GM12878 (cell line): Measurements from ENCODE around the gene PYGM. TPM values are rescaled to one million over a fixed set of nuclear protein-coding genes. Genes with fewer than 3 reads are reported as not detected.

ENCODE experiments used
- ATAC-seq: fragments of 200-7000 bp; cut with Tn5 transposase; 3 replicates; pipeline ENCODE4 v1.9.1; 2020; ENCODE audit warnings: mild to moderate bottlenecking, moderate library complexity
- BruUV-seq: library from RNA; stranded (reverse); fragments of 400-500 nt; replicated peaks from 2 replicates; lab custom pipeline; 2021; lab: Mats Ljungman, UMichigan
- CTCF ChIA-PET: fragments of 300-600 bp; sonication (Branson Sonifier 250); formaldehyde crosslinking; extraction: SDS; loops from one replicate; lab custom pipeline; 2021; ENCODE audit warnings: inconsistent platforms; lab: Yijun Ruan, JAX
- POLR2A ChIA-PET: fragments of 350-600 bp; formaldehyde crosslinking; extraction: SDS; loops from one replicate; lab custom pipeline; 2021; ENCODE audit warnings: inconsistent platforms; lab: Charles Lee
- RAD21 ChIA-PET: fragments of 300-600 bp; sonication (Branson Sonifier 250); formaldehyde crosslinking; loops from one replicate; lab custom pipeline; 2023; ENCODE audit warnings: antibody characterized with exemption; ENCODE audit not compliant: unreplicated experiment; lab: Charles Lee
- SMC1A ChIA-PET: fragments of 300-600 bp; sonication (Branson Sonifier 250); formaldehyde crosslinking; loops from one replicate; lab custom pipeline; 2023; ENCODE audit not compliant: unreplicated experiment, uncharacterized antibody; lab: Charles Lee
- DNase-seq: peaks from one replicate; pipeline ENCODE4 v3.0.0-alpha.2; 2011; ENCODE audit warnings: low read depth, low spot score
- FAIRE-seq: peaks from 3 replicates; lab custom pipeline; 2011; peaks lifted over from hg19 to GRCh38; lab: Jason Lieb, UNC
- H2AFZ ChIP-seq: 2 replicates; pipeline ENCODE4 v1.6.0; 2011; ENCODE audit warnings: low read depth, low read length, control low read depth; ENCODE audit not compliant: control insufficient read depth
- H3K27ac ChIP-seq: 2 replicates; pipeline ENCODE4 v1.5.1; 2011; ENCODE audit warnings: control low read depth; ENCODE audit not compliant: control insufficient read depth, insufficient read depth
- H3K27me3 ChIP-seq, 2 experiments: replicated peaks in 1 of 2; 2 replicates each; pipeline versions ENCODE4 v1.6.0 to v1.6.1; 2011; ENCODE audit warnings: low read length in 1 of 2; ENCODE audit not compliant: control insufficient read depth in 2 of 2, insufficient read depth in 2 of 2
- H3K36me3 ChIP-seq, 2 experiments: 2 replicates each; pipeline ENCODE4 v1.5.1; 2011; ENCODE audit warnings: low read length in 1 of 2; ENCODE audit not compliant: control insufficient read depth in 2 of 2, insufficient read depth in 2 of 2
- H3K4me1 ChIP-seq: 2 replicates; pipeline ENCODE4 v1.6.1; 2011; ENCODE audit warnings: mild to moderate bottlenecking, low read length, moderate library complexity, mixed read lengths; ENCODE audit not compliant: control insufficient read depth, insufficient read depth
- H3K4me2 ChIP-seq: 2 replicates; pipeline ENCODE4 v1.6.0; 2011; ENCODE audit warnings: control low read depth; ENCODE audit not compliant: control insufficient read depth, insufficient read depth
- H3K4me3 ChIP-seq: fragments of 200-600 bp; sonication (generic); 2 replicates; pipeline ENCODE4 v1.5.1; 2016
- H3K79me2 ChIP-seq: 2 replicates; pipeline ENCODE4 v1.6.0; 2011; ENCODE audit warnings: low read length; ENCODE audit not compliant: control insufficient read depth, insufficient read depth
- H3K9ac ChIP-seq: 2 replicates; pipeline ENCODE4 v1.8.0; 2011; ENCODE audit warnings: low read length, control low read depth, mixed read lengths; ENCODE audit not compliant: control insufficient read depth, insufficient read depth
- H3K9me3 ChIP-seq: replicated peaks from 3 replicates; pipeline ENCODE4 v1.5.1; 2011; ENCODE audit warnings: mild to moderate bottlenecking, low read length; ENCODE audit not compliant: control insufficient read depth, insufficient read depth
- H4K20me1 ChIP-seq: 2 replicates; pipeline ENCODE4 v1.6.0; 2011; ENCODE audit not compliant: control insufficient read depth, insufficient read depth
- BHLHE40 ChIP-seq, 2 experiments: fragments of 450-650 bp in 1 of 2; IDR thresholded peaks; 2 replicates each; pipeline ENCODE4 v1.6.1; 2011 to 2017; ENCODE audit warnings: low read depth in 2 of 2, borderline replicate concordance in 1 of 2, improper control_type of control experiment in 1 of 2, low read length in 1 of 2, mild to moderate bottlenecking in 1 of 2
- CREM ChIP-seq: IDR thresholded peaks from 2 replicates; pipeline ENCODE4 v1.6.1; 2014; ENCODE audit warnings: antibody characterized with exemption, low read depth
- DPF2 ChIP-seq: fragments of 450-650 bp; IDR thresholded peaks from 2 replicates; pipeline ENCODE4 v1.6.1; 2017; ENCODE audit warnings: mild to moderate bottlenecking
- ELK1 ChIP-seq: IDR thresholded peaks from 2 replicates; pipeline ENCODE4 v1.6.1; 2012; ENCODE audit warnings: low read depth, low read length, improper control_type of control experiment
- LARP7 ChIP-seq: fragments of 450-650 bp; IDR thresholded peaks from 2 replicates; pipeline ENCODE4 v1.6.1; 2017; ENCODE audit warnings: mild to moderate bottlenecking
- MEF2B ChIP-seq: fragments of 450-650 bp; IDR thresholded peaks from 2 replicates; pipeline ENCODE4 v1.6.1; 2018; ENCODE audit warnings: mild to moderate bottlenecking, moderate library complexity; ENCODE audit not compliant: partially characterized antibody, poor library complexity, severe bottlenecking
- POLR2AphosphoS5 ChIP-seq: IDR thresholded peaks from 2 replicates; pipeline ENCODE4 v1.6.1; 2011; ENCODE audit warnings: mild to moderate bottlenecking, low read length, inconsistent platforms
- POU2F2 ChIP-seq: IDR thresholded peaks from 3 replicates; pipeline ENCODE4 v1.6.1; 2011; ENCODE audit warnings: low read depth, mild to moderate bottlenecking, low read length, borderline replicate concordance
- RB1 ChIP-seq: fragments of 450-650 bp; formaldehyde crosslinking; IDR thresholded peaks from 2 replicates; pipeline ENCODE4 v1.6.1; 2017; ENCODE audit warnings: mild to moderate bottlenecking, borderline replicate concordance
- TCF7 ChIP-seq: IDR thresholded peaks from 2 replicates; pipeline ENCODE4 v1.6.1; 2014; ENCODE audit warnings: antibody characterized with exemption, borderline replicate concordance
- ZNF687 ChIP-seq: fragments of 450-650 bp; IDR thresholded peaks from 2 replicates; pipeline ENCODE4 v1.6.1; 2017; ENCODE audit warnings: mild to moderate bottlenecking, moderate library complexity
- WGBS: methylation state at CpG from one replicate; pipeline ENCODE4 v1.1.6; 2016; ENCODE audit warnings: low lambda C conversion rate; ENCODE audit not compliant: insufficient replicate concordance, insufficient coverage; ENCODE audit errors: missing lambda C conversion rate; 5-methylcytosine and 5-hydroxymethylcytosine counted together
- in situ Hi-C: fragments of 300-500 bp; cut with MboI; formaldehyde crosslinking; loops from 9 replicates; pipeline ENCODE4 v1.14.3; 2018; ENCODE audit warnings: mixed read lengths
- intact Hi-C: fragments of 100-400 bp; cut with micrococcal nuclease; formaldehyde crosslinking; loops from one replicate; pipeline ENCODE4 v1.14.2; 2022; ENCODE audit not compliant: unreplicated experiment
- polyA plus RNA-seq, 11 experiments: library from polyadenylated mRNA; depleted of rRNA in 4 of 11; unstranded in 6 of 11; stranded (reverse) in 5 of 11; fragments of >200 nt; fragmentation: Nextera tagmentation in 4 of 11; fragmentation: Illumina TruSeq in 1 of 11; extraction: Ambion mirVana in 4 of 11; extraction: Trizol in 1 of 11; gene quantifications; 1 replicate in 1 of 11; 2 replicates in 10 of 11; pipeline versions ENCODE4 v1.2.1 to v1.2.3, GENCODE V29; 2011 to 2016; ENCODE audit warnings: inconsistent platforms in 2 of 11, missing spikeins in 2 of 11, low read depth in 1 of 11
- total RNA-seq, 4 experiments: library from RNA; depleted of rRNA in 3 of 4; stranded (reverse); fragments of >200 nt in 3 of 4; fragmentation: Illumina TruSeq in 1 of 4; extraction: Trizol in 1 of 4; gene quantifications; 2 replicates each; pipeline versions ENCODE4 v1.2.1 to v1.2.3, GENCODE V29; 2013 to 2021

PYGM gene
- total and polyA plus RNA-seq, 10 of the 15 experiments (the other 5 are each of a cell fraction or from before 2014, with no cell fraction given), result 0.04 to 3.7 (median 0.27) TPM; not detected in 1

GRCh38 chr11:64803158-64803845 lies 43.5 kb upstream of the PYGM start, which contains the start of gene MAP4K2 (continued):
- no peak for TF ChIP-seq POU2F2
- no peak for TF ChIP-seq ELK1
- TF ChIP-seq, all 136 proteins: peak for 19

GRCh38 chr11:64802370-64803157 lies 42.8 kb upstream of the PYGM start:
- RAD21 ChIA-PET, result interaction anchor here (0.6 to 2.8 kb wide), 6 partner anchors 18 to 486 kb away, joined by 3 to 12 read pairs (median 4); partner anchors contain the start of gene SF1
- Histone ChIP-seq H3K36me3 (peaks cover 5 to 6% of the 10 kb centered on the region in 2 experiments; a peak in 3 of 4 replicates), H3K4me3 (peak overlapping the region; percentile 87), H3K9me3 (no peaks in the 10 kb centered on the region), H3K79me2 (peaks cover 30% of the 10 kb centered on the region), H3K4me2 (peak overlapping the region; percentile 87), H3K9ac (peak overlapping the region; percentile 93), H3K4me1 (peaks cover 37% of the 10 kb centered on the region), H2AFZ (peak overlapping the region; percentile 60), H3K27me3 (no peaks in the 10 kb centered on the region), H4K20me1 (no peaks in the 10 kb centered on the region), H3K27ac (peak overlapping the region; percentile 92)
- intact Hi-C loops (no loop called here), in situ Hi-C loops (no loop called here)
- WGBS, result under 1% methylated on average over 31 of the region's 54 CpGs
- CTCF ChIA-PET, result interaction anchor here (0.6 to 5.8 kb wide), 11 partner anchors 16 to 601 kb away, joined by 3 to 41 read pairs (median 4); partner anchors contain the start of genes PRDX5, RASGRP2, SF1 and TM7SF2
- SMC1A ChIA-PET, result interaction anchor here (0.6 to 1.4 kb wide), 4 partner anchors 8 to 45 kb away, joined by 3 to 4 read pairs (median 4); partner anchors contain the start of gene MEN1
- DNase-seq (no peak), FAIRE-seq (no peak), ATAC-seq (peak; percentile 55)
- BruUV-seq, result no TSS peak
- POLR2A ChIA-PET, result interaction anchor here (0.6 to 5.4 kb wide), 11 partner anchors 9 to 115 kb away, joined by 3 to 33 read pairs (median 4); partner anchors contain the start of genes ATG2A and SF1
- TF ChIP-seq LARP7, result peak; percentile 31; the same call in 1 of the 2 replicates
- peak; percentile 16; the same call in 1 of the 2 replicates for TF ChIP-seq DPF2
- no peak for TF ChIP-seq BHLHE40 (IDR thresholded peaks at IDR 0.05; ENCODE audit: borderline replicate concordance in 1 of 2, low read depth in 2 of 2, low read length in 1 of 2)
- TF ChIP-seq ZNF687, result 0 out of 2 replicates have a peak, but pooled peaks have one; percentile 27
- TF ChIP-seq TCF7, result no peak
- peak; percentile 42; the same call in 1 of the 2 replicates for TF ChIP-seq CREM
- peak; percentile 81 for TF ChIP-seq MEF2B
- no peak for TF ChIP-seq POLR2AphosphoS5
- peak; percentile 33; the same call in 1 of the 2 replicates for TF ChIP-seq RB1
